ENCODE data around the gene PHKB.

GRCh38 chr16:47599512-47599911 is 138.4 kb downstream of the PHKB start:
- TF ChIP-seq, protein P1, sequence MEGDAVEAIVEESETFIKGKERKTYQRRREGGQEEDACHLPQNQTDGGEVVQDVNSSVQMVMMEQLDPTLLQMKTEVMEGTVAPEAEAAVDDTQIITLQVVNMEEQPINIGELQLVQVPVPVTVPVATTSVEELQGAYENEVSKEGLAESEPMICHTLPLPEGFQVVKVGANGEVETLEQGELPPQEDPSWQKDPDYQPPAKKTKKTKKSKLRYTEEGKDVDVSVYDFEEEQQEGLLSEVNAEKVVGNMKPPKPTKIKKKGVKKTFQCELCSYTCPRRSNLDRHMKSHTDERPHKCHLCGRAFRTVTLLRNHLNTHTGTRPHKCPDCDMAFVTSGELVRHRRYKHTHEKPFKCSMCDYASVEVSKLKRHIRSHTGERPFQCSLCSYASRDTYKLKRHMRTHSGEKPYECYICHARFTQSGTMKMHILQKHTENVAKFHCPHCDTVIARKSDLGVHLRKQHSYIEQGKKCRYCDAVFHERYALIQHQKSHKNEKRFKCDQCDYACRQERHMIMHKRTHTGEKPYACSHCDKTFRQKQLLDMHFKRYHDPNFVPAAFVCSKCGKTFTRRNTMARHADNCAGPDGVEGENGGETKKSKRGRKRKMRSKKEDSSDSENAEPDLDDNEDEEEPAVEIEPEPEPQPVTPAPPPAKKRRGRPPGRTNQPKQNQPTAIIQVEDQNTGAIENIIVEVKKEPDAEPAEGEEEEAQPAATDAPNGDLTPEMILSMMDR (IDR thresholded peaks at IDR 0.05) = no peak
- TF ChIP-seq POLR2A (IDR thresholded peaks at IDR 0.05) = no peak
- no peak for TF ChIP-seq POLR2AphosphoS5 (IDR thresholded peaks at IDR 0.05)

Data from gastroesophageal sphincter (tissue), 3 donors.